ENCODE data around the gene TRPC6. TPM values are rescaled to one million over a fixed set of nuclear protein-coding genes. Genes with fewer than 3 reads are reported as not detected.

Gene TRPC6
- total and polyA plus RNA-seq, 2 of the 8 experiments (the other 6 are each of a cell fraction or from before 2014, with no cell fraction given) = 0.26 to 0.39 TPM

DNA sequence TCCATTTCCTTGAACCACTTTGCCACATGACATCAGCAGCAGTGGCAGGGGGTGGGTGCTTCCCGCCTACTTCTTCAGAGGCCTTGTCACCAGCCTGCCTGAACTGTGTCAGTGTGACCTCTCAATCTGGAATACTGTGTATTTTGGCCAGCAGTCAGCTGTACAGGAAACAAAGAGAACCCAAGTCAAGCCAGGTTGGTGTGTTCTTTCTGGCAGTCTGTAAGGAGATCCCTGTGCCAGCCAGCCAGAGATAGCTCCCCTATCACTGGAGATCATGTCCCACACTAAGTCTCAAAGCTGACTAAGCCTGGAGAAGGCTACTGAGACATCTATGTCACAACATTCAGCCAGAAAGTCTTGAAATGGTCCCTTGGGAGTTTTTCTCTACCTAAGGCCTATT lies 142.1 kb downstream of the TRPC6 start (continued):
- TF ChIP-seq CHD7 (IDR thresholded peaks at IDR 0.05; ENCODE audit: insufficient replicate concordance, low read length) (no peak), SP4 (IDR thresholded peaks at IDR 0.05; ENCODE audit: low read length) (no peak)
